Kidney glomerular epithelial cell (primary cell): ENCODE measurements around the gene NPR1.

Source experiments
- DNase-seq: peaks from one replicate; lab custom pipeline; 2025; lab: John Stamatoyannopoulos, UW

Gene NPR1

GRCh38 chr1:153727463-153728304, 49.2 kb downstream of the NPR1 start, which contains the start of gene INTS3:
TSS of gene INTS3 (plus strand) at chr1:153728050. CDS start at chr1:153728635, 585 bp downstream.
- peak; percentile 98 for DNase-seq

GRCh38 chr1:153728305-153729066, 50.0 kb downstream of the NPR1 start:
- DNase-seq, result peak; percentile 64

GRCh38 chr1:153730468-153730988, 52.0 kb downstream of the NPR1 start:
- no peak for DNase-seq

- no peak for DNase-seq
These were observed 55.5 kb downstream of the NPR1 start for GRCh38 chr1:153733970-153734369.

- DNase-seq, result no peak
These were observed 56.1 kb downstream of the NPR1 start for GRCh38 chr1:153734396-153735089.

- DNase-seq, result no peak
These were observed 56.6 kb downstream of the NPR1 start for GRCh38 chr1:153735090-153735420.

- DNase-seq, result peak; percentile 99
These were observed 63.5 kb downstream of the NPR1 start for GRCh38 chr1:153741986-153742385.

- peak; percentile 100 for DNase-seq
These were observed 64.1 kb downstream of the NPR1 start for GRCh38 chr1:153742411-153743142.
